ENCODE results near the gene PSMD13. TPM values are rescaled to one million over a fixed set of nuclear protein-coding genes. Genes with fewer than 3 reads are reported as not detected.

Gene PSMD13
- polyA plus RNA-seq, 1 donor (not counting 4 experiments of a cell fraction or from before 2014, with no cell fraction given): 184 TPM

- Histone ChIP-seq H4K20me1 (ENCODE audit: control insufficient read depth, extremely low read depth, insufficient read depth, low read length) (no peaks in the 10 kb centered on the region), H3K4me2 (ENCODE audit: control insufficient read depth, extremely low read depth, insufficient read depth, low read depth, low read length) (no peak overlapping the region), H3K79me2 (ENCODE audit: control insufficient read depth, insufficient read depth, low read length) (peaks cover 64% of the 10 kb centered on the region), H2AFZ (ENCODE audit: control insufficient read depth, low read length) (no peak overlapping the region), H3K9ac (ENCODE audit: control insufficient read depth, extremely low read depth, insufficient read depth, low read length) (no peak overlapping the region), H3K9me3 (ENCODE audit: control insufficient read depth, low read depth, low read length) (no peaks in the 10 kb centered on the region), H3K27me3 (ENCODE audit: control insufficient read depth, extremely low read depth, insufficient read depth, low read length) (no peaks in the 10 kb centered on the region), H3K4me1 (ENCODE audit: control insufficient read depth, extremely low read depth, insufficient read depth, low read length) (peaks cover 11% of the 10 kb centered on the region), H3K9me1 (ENCODE audit: control insufficient read depth, extremely low read depth, insufficient read depth, low read length) (no peaks in the 10 kb centered on the region), H3K27ac (ENCODE audit: control insufficient read depth, insufficient read depth, low read length) (no peak overlapping the region), H3K4me3 (ENCODE audit: control insufficient read depth in 2 of 3, extremely low read depth in 1 of 3, insufficient read depth in 2 of 3, low read depth in 1 of 3, low read length in 3 of 3) (no peak overlapping the region), H3K36me3 (ENCODE audit: control insufficient read depth in 2 of 2, extremely low read depth in 1 of 2, insufficient read depth in 2 of 2, low read length in 2 of 2) (peaks cover 19 to 37% of the 10 kb centered on the region in 2 experiments)
- dilution Hi-C loops (cut with MboI; ENCODE audit: extremely low pct_ligation_motif_present, low sequenced_read_pairs): no loop called here
- FAIRE-seq (no peak), DNase-seq (ENCODE audit: low read depth, low spot score) (no peak)
- TF ChIP-seq CTCF (optimal IDR thresholded peaks at IDR 0.05 in 1 of 3, IDR thresholded peaks at IDR 0.05 in 1 of 3, conservative IDR thresholded peaks at IDR 0.05 in 1 of 3; ENCODE audit: extremely low read depth in 1 of 3, insufficient read depth in 2 of 3, low read length in 3 of 3): no peak
- TF ChIP-seq EZH2 (IDR thresholded peaks at IDR 0.05; ENCODE audit: low read length): no peak
Observed at GRCh38 chr11:240315-240714, 3.5 kb downstream of the PSMD13 start.

GRCh38 chr11:241634-242033, 4.9 kb downstream of the PSMD13 start:
- Histone ChIP-seq H3K9me3 (ENCODE audit: control insufficient read depth, low read depth, low read length) (no peaks in the 10 kb centered on the region), H3K9ac (ENCODE audit: control insufficient read depth, extremely low read depth, insufficient read depth, low read length) (no peak overlapping the region), H3K4me2 (ENCODE audit: control insufficient read depth, extremely low read depth, insufficient read depth, low read depth, low read length) (no peak overlapping the region), H3K4me1 (ENCODE audit: control insufficient read depth, extremely low read depth, insufficient read depth, low read length) (peaks cover 7% of the 10 kb centered on the region), H3K27ac (ENCODE audit: control insufficient read depth, insufficient read depth, low read length) (no peak overlapping the region), H3K9me1 (ENCODE audit: control insufficient read depth, extremely low read depth, insufficient read depth, low read length) (no peaks in the 10 kb centered on the region), H3K4me3 (ENCODE audit: control insufficient read depth in 2 of 3, extremely low read depth in 1 of 3, insufficient read depth in 2 of 3, low read depth in 1 of 3, low read length in 3 of 3) (no peak overlapping the region), H3K27me3 (ENCODE audit: control insufficient read depth, extremely low read depth, insufficient read depth, low read length) (no peaks in the 10 kb centered on the region), H4K20me1 (ENCODE audit: control insufficient read depth, extremely low read depth, insufficient read depth, low read length) (no peaks in the 10 kb centered on the region), H3K36me3 (ENCODE audit: control insufficient read depth in 2 of 2, extremely low read depth in 1 of 2, insufficient read depth in 2 of 2, low read length in 2 of 2) (peaks cover 23 to 47% of the 10 kb centered on the region in 2 experiments), H2AFZ (ENCODE audit: control insufficient read depth, low read length) (no peak overlapping the region), H3K79me2 (ENCODE audit: control insufficient read depth, insufficient read depth, low read length) (peaks cover 60% of the 10 kb centered on the region)
- dilution Hi-C loops (cut with MboI; ENCODE audit: extremely low pct_ligation_motif_present, low sequenced_read_pairs): no loop called here
- FAIRE-seq (no peak), DNase-seq (ENCODE audit: low read depth, low spot score) (no peak)
- TF ChIP-seq EZH2 (IDR thresholded peaks at IDR 0.05; ENCODE audit: low read length): no peak

- no peak overlapping the region for H3K4me3 ChIP-seq (ENCODE audit: control insufficient read depth in 2 of 3, extremely low read depth in 1 of 3, insufficient read depth in 2 of 3, low read depth in 1 of 3, low read length in 3 of 3)
- H3K4me1 ChIP-seq (ENCODE audit: control insufficient read depth, extremely low read depth, insufficient read depth, low read length): no peaks in the 10 kb centered on the region
- no peak for DNase-seq (ENCODE audit: low read depth, low spot score)
- TF ChIP-seq CTCF (optimal IDR thresholded peaks at IDR 0.05 in 1 of 3, IDR thresholded peaks at IDR 0.05 in 1 of 3, conservative IDR thresholded peaks at IDR 0.05 in 1 of 3; ENCODE audit: extremely low read depth in 1 of 3, insufficient read depth in 2 of 3, low read length in 3 of 3) (no peak), EZH2 (IDR thresholded peaks at IDR 0.05; ENCODE audit: low read length) (no peak)
- no peaks in the 10 kb centered on the region for H3K9me3 ChIP-seq (ENCODE audit: control insufficient read depth, low read depth, low read length)
- H3K4me2 ChIP-seq (ENCODE audit: control insufficient read depth, extremely low read depth, insufficient read depth, low read depth, low read length): no peak overlapping the region
- no peak overlapping the region for H2AFZ ChIP-seq (ENCODE audit: control insufficient read depth, low read length)
- no peak overlapping the region for H3K27ac ChIP-seq (ENCODE audit: control insufficient read depth, insufficient read depth, low read length)
- no peaks in the 10 kb centered on the region for H3K27me3 ChIP-seq (ENCODE audit: control insufficient read depth, extremely low read depth, insufficient read depth, low read length)
- H3K79me2 ChIP-seq (ENCODE audit: control insufficient read depth, insufficient read depth, low read length): peaks cover 34% of the 10 kb centered on the region
- no peak overlapping the region for H3K9ac ChIP-seq (ENCODE audit: control insufficient read depth, extremely low read depth, insufficient read depth, low read length)
- no peak for FAIRE-seq
- dilution Hi-C loops (cut with MboI; ENCODE audit: extremely low pct_ligation_motif_present, low sequenced_read_pairs): no loop called here
- H4K20me1 ChIP-seq (ENCODE audit: control insufficient read depth, extremely low read depth, insufficient read depth, low read length): no peaks in the 10 kb centered on the region
- H3K36me3 ChIP-seq (ENCODE audit: control insufficient read depth in 2 of 2, extremely low read depth in 1 of 2, insufficient read depth in 2 of 2, low read length in 2 of 2): peaks cover 27 to 56% of the 10 kb centered on the region in 2 experiments
- no peaks in the 10 kb centered on the region for H3K9me1 ChIP-seq (ENCODE audit: control insufficient read depth, extremely low read depth, insufficient read depth, low read length)
Observed at GRCh38 chr11:244376-244775, 7.6 kb downstream of the PSMD13 start.

Data from keratinocyte (primary cell).